ENCODE results near the gene C2. TPM values are rescaled to one million over a fixed set of nuclear protein-coding genes. Genes with fewer than 3 reads are reported as not detected.
"Not testable (repeated sequence)": the region's sequence is repeated elsewhere in the genome, so short reads cannot be mapped to it uniquely, and the experiment has no call there.

C2 gene
- total RNA-seq, 1 experiment from 2014 or later, result 1.7 TPM

DNA sequence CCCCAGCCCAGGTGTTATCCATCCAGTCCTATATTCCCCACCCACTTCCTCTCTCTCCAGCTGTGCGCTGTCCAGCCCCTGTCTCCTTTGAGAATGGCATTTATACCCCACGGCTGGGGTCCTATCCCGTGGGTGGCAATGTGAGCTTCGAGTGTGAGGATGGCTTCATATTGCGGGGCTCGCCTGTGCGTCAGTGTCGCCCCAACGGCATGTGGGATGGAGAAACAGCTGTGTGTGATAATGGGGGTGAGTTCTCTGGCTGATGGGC lies 1.1 kb downstream of the C2 start:
- no peaks in the 10 kb centered on the region for H3K36me3 ChIP-seq (replicated peaks; ENCODE audit: control insufficient read depth, insufficient read depth, low read length)
- no peak overlapping the region for H3K4me3 ChIP-seq (ENCODE audit: insufficient read depth, low read depth, low read length)
- DNase-seq, result no peak
- H3K27me3 ChIP-seq (ENCODE audit: control insufficient read depth, insufficient read depth, low read length), result no peaks in the 10 kb centered on the region

DNA sequence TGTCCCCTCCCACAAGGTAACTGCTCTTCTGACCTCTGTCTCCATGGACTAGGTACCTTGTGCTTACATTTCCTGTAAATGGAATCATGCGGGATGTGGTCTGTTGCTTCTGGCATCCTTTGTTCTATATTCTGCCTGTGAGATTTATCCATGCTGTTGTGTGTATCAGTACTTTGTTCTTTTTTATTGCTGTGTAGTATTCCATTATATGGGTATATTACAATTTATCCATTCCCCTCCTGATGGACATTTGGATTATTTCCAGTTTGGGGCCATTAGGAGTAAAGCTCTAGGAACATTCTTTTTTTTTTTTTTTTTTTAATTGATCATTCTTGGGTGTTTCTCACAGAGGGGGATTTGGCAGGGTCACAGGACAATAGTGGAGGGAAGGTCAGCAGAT lies 3.4 kb downstream of the C2 start:
- DNase-seq, result no peak
- no peak overlapping the region for H3K4me3 ChIP-seq (ENCODE audit: insufficient read depth, low read depth, low read length)
- no peaks in the 10 kb centered on the region for H3K27me3 ChIP-seq (ENCODE audit: control insufficient read depth, insufficient read depth, low read length)
- no peaks in the 10 kb centered on the region for H3K36me3 ChIP-seq (replicated peaks; ENCODE audit: control insufficient read depth, insufficient read depth, low read length)

GRCh38 chr6:31932137-31932536 lies 4.6 kb downstream of the C2 start:
- H3K27me3 ChIP-seq (ENCODE audit: control insufficient read depth, insufficient read depth, low read length); H3K36me3 ChIP-seq (replicated peaks; ENCODE audit: control insufficient read depth, insufficient read depth, low read length); DNase-seq; H3K4me3 ChIP-seq (ENCODE audit: insufficient read depth, low read depth, low read length): not testable (repeated sequence)

DNA sequence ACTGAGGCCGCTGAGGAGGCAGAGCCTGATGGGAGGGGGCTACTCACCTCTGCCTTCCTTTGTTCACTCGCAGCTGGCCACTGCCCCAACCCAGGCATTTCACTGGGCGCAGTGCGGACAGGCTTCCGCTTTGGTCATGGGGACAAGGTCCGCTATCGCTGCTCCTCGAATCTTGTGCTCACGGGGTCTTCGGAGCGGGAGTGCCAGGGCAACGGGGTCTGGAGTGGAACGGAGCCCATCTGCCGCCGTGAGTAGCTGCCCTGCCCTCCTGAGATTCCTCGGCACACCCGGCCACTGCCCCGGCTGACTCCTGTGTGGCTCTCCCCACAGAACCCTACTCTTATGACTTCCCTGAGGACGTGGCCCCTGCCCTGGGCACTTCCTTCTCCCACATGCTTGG lies 6.0 kb downstream of the C2 start:
- DNase-seq, result no peak
- Histone ChIP-seq H3K36me3 (replicated peaks; ENCODE audit: control insufficient read depth, insufficient read depth, low read length) (no peaks in the 10 kb centered on the region), H3K4me3 (ENCODE audit: insufficient read depth, low read depth, low read length) (no peak overlapping the region)

DNA sequence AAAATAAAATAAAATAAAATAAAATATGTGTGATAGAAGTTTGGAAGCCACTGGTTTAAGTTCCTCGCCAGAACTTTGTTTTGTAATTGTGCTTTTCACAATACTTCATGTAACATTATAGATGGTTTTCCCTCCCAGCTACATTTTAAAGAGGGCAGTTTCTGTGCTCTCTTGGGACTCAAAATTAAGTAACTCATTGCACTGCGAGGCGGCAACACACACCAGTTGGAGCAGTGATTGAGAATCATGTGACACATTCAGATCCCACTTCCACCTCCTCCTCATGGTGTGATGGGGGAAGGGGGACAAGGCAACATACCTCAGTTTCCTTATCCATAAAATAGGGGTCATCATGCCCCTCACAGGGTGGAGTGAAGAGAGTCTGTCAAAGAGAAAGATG lies 7.5 kb downstream of the C2 start:
- Histone ChIP-seq H3K27me3 (ENCODE audit: control insufficient read depth, insufficient read depth, low read length) (no peaks in the 10 kb centered on the region), H3K36me3 (replicated peaks; ENCODE audit: control insufficient read depth, insufficient read depth, low read length) (no peaks in the 10 kb centered on the region), H3K4me3 (ENCODE audit: insufficient read depth, low read depth, low read length) (no peak overlapping the region)
- no peak for DNase-seq

More for the DNA sequence above, 6.0 kb downstream of the C2 start:
- no peaks in the 10 kb centered on the region for H3K27me3 ChIP-seq (ENCODE audit: control insufficient read depth, insufficient read depth, low read length)

GRCh38 chr6:31935823-31936222 lies 8.3 kb downstream of the C2 start:
- Histone ChIP-seq H3K36me3 (replicated peaks; ENCODE audit: control insufficient read depth, insufficient read depth, low read length) (no peaks in the 10 kb centered on the region), H3K27me3 (ENCODE audit: control insufficient read depth, insufficient read depth, low read length) (no peaks in the 10 kb centered on the region), H3K4me3 (ENCODE audit: insufficient read depth, low read depth, low read length) (no peak overlapping the region)
- no peak for DNase-seq

- no peaks in the 10 kb centered on the region for H3K36me3 ChIP-seq (replicated peaks; ENCODE audit: control insufficient read depth, insufficient read depth, low read length)
- H3K4me3 ChIP-seq (ENCODE audit: insufficient read depth, low read depth, low read length), result no peak overlapping the region
- DNase-seq, result no peak
- H3K27me3 ChIP-seq (ENCODE audit: control insufficient read depth, insufficient read depth, low read length), result no peaks in the 10 kb centered on the region; the same call in 1 of the 2 replicates
Observed at GRCh38 chr6:31940256-31940664, 12.7 kb downstream of the C2 start.

- no peaks in the 10 kb centered on the region for H3K36me3 ChIP-seq (replicated peaks; ENCODE audit: control insufficient read depth, insufficient read depth, low read length)
- DNase-seq, result no peak
- H3K4me3 ChIP-seq (ENCODE audit: insufficient read depth, low read depth, low read length), result no peak overlapping the region
- peaks cover 2% of the 10 kb centered on the region for H3K27me3 ChIP-seq (ENCODE audit: control insufficient read depth, insufficient read depth, low read length)
Observed at GRCh38 chr6:31943742-31944141, 16.2 kb downstream of the C2 start.

DNA sequence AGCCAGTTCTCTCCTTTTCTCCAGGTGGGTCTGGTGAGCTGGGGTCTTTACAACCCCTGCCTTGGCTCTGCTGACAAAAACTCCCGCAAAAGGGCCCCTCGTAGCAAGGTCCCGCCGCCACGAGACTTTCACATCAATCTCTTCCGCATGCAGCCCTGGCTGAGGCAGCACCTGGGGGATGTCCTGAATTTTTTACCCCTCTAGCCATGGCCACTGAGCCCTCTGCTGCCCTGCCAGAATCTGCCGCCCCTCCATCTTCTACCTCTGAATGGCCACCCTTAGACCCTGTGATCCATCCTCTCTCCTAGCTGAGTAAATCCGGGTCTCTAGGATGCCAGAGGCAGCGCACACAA lies 17.6 kb downstream of the C2 start:
- no peak for DNase-seq
- Histone ChIP-seq H3K4me3 (ENCODE audit: insufficient read depth, low read depth, low read length) (no peak overlapping the region), H3K27me3 (ENCODE audit: control insufficient read depth, insufficient read depth, low read length) (peaks cover 2% of the 10 kb centered on the region), H3K36me3 (replicated peaks; ENCODE audit: control insufficient read depth, insufficient read depth, low read length) (no peaks in the 10 kb centered on the region)

DNA sequence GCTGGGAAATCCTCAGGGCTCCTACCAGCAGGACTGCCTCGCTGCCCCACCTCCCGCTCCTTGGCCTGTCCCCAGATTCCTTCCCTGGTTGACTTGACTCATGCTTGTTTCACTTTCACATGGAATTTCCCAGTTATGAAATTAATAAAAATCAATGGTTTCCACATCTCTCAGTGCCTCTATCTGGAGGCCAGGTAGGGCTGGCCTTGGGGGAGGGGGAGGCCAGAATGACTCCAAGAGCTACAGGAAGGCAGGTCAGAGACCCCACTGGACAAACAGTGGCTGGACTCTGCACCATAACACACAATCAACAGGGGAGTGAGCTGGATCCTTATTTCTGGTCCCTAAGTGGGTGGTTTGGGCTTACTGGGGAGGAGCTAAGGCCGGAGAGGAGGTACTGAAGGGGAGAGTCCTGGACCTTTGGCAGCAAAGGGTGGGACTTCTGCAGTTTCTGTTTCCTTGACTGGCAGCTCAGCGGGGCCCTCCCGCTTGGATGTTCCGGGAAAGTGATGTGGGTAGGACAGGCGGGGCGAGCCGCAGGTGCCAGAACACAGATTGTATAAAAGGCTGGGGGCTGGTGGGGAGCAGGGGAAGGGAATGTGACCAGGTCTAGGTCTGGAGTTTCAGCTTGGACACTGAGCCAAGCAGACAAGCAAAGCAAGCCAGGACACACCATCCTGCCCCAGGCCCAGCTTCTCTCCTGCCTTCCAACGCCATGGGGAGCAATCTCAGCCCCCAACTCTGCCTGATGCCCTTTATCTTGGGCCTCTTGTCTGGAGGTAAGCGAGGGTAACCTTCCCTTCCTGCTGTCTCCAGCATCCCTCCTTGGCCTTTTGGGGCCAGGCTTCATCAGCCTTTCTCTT lies 18.2 kb downstream of the C2 start, which contains the start of gene CFB:
TSS of gene CFB (plus strand) at position 589 of the 863 bp plus-strand sequence. CDS start at position 716, 127 bp downstream.
- Histone ChIP-seq H3K36me3 (replicated peaks; ENCODE audit: control insufficient read depth, insufficient read depth, low read length) (no peaks in the 10 kb centered on the region), H3K4me3 (ENCODE audit: insufficient read depth, low read depth, low read length) (no peak within 1 kb of the TSS), H3K27me3 (ENCODE audit: control insufficient read depth, insufficient read depth, low read length) (peaks cover 2% of the 10 kb centered on the region)
- DNase-seq, result peak; percentile 79

DNA sequence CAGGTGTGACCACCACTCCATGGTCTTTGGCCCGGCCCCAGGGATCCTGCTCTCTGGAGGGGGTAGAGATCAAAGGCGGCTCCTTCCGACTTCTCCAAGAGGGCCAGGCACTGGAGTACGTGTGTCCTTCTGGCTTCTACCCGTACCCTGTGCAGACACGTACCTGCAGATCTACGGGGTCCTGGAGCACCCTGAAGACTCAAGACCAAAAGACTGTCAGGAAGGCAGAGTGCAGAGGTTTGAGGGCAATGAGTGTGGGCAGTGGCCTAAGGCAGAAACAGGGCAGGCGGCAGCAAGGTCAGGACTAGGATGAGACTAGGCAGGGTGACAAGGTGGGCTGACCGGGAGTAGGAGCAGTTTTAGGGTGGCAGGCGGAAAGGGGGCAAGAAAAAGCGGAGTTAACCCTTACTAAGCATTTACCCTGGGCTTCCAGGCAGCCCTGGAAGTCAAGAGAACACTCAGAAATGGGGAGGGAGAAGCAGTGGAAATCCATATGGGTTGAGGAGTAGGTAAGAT lies 18.9 kb downstream of the C2 start:
- Histone ChIP-seq H3K36me3 (replicated peaks; ENCODE audit: control insufficient read depth, insufficient read depth, low read length) (peaks cover 5% of the 10 kb centered on the region), H3K27me3 (ENCODE audit: control insufficient read depth, insufficient read depth, low read length) (peaks cover 2% of the 10 kb centered on the region), H3K4me3 (ENCODE audit: insufficient read depth, low read depth, low read length) (no peak overlapping the region)
- no peak for DNase-seq

DNA sequence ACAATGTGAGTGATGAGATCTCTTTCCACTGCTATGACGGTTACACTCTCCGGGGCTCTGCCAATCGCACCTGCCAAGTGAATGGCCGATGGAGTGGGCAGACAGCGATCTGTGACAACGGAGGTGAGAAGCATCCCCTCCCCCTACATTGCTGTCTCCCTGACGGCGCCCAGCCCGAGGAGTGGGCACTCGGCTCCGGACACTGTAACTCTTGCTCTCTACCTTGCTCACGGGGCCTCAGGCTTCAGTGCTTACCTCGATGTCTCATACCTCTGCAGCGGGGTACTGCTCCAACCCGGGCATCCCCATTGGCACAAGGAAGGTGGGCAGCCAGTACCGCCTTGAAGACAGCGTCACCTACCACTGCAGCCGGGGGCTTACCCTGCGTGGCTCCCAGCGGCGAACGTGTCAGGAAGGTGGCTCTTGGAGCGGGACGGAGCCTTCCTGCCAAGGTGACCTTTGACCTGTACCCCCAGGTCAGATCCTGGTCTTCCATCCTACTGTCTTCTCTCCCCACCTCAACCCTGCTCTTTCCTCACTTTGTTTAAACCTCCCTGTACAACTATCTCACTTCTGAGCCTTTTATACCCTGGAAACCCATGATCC lies 19.7 kb downstream of the C2 start:
- H3K27me3 ChIP-seq (ENCODE audit: control insufficient read depth, insufficient read depth, low read length), result peaks cover 2% of the 10 kb centered on the region
- H3K4me3 ChIP-seq (ENCODE audit: insufficient read depth, low read depth, low read length), result no peak overlapping the region
- no peak for DNase-seq
- H3K36me3 ChIP-seq (replicated peaks; ENCODE audit: control insufficient read depth, insufficient read depth, low read length), result peaks cover 13% of the 10 kb centered on the region

DNA sequence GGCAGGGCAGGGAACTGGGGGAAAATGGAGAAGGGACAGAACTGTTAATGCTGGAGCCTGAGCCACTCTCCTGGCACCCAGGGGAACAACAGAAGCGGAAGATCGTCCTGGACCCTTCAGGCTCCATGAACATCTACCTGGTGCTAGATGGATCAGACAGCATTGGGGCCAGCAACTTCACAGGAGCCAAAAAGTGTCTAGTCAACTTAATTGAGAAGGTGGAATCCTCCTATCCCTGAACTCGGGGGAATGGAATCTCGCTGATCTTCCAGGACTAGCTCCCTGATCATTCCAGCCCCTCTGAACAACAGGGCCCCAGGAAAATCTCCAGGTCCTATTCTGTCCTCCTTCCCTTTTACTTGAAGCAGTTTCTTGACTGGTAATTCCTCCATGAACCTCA lies 20.3 kb downstream of the C2 start:
- peaks cover 13% of the 10 kb centered on the region for H3K36me3 ChIP-seq (replicated peaks; ENCODE audit: control insufficient read depth, insufficient read depth, low read length)
- DNase-seq, result no peak
- H3K4me3 ChIP-seq (ENCODE audit: insufficient read depth, low read depth, low read length), result no peak overlapping the region
- H3K27me3 ChIP-seq (ENCODE audit: control insufficient read depth, insufficient read depth, low read length), result peaks cover 2% of the 10 kb centered on the region

DNA sequence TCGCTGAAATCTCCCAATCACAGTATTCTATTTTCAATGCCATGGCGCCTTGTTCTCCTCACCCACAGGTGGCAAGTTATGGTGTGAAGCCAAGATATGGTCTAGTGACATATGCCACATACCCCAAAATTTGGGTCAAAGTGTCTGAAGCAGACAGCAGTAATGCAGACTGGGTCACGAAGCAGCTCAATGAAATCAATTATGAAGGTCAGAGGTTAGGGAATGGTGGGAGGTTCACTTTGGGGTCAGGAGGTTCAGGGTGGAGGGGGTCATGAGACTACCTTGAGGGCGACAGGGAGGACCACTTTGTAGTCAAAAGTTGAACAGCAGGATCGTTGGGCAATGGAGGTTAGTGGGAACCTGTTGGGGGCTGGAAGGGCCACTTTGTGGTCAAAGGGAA lies 20.8 kb downstream of the C2 start:
- DNase-seq, result no peak
- H3K27me3 ChIP-seq (ENCODE audit: control insufficient read depth, insufficient read depth, low read length), result peaks cover 2% of the 10 kb centered on the region
- H3K36me3 ChIP-seq (replicated peaks; ENCODE audit: control insufficient read depth, insufficient read depth, low read length), result peaks cover 14% of the 10 kb centered on the region
- H3K4me3 ChIP-seq (ENCODE audit: insufficient read depth, low read depth, low read length), result no peak overlapping the region

DNA sequence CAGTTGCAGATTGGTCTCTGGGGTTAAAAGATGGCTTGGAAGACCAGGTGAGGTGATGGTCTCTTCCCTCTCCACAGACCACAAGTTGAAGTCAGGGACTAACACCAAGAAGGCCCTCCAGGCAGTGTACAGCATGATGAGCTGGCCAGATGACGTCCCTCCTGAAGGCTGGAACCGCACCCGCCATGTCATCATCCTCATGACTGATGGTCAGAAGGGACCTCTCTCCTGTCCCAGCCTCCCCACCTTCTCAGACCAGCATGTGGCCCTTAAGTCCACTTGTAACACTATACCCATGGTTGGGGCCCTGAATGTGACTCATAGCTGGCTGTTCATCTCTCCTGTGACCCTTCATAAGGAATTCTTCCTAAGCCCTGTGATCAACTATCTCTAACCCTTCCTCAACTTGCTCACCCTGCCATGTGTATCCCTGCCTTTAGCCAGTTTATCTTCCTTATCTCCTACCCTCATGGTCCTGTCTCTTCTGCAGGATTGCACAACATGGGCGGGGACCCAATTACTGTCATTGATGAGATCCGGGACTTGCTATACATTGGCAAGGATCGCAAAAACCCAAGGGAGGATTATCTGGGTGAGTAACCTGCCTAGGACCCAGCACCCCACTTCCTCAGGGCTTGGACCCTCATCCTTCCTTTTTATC lies 21.4 kb downstream of the C2 start:
- DNase-seq, result no peak
- Histone ChIP-seq H3K27me3 (ENCODE audit: control insufficient read depth, insufficient read depth, low read length) (peaks cover 2% of the 10 kb centered on the region), H3K36me3 (replicated peaks; ENCODE audit: control insufficient read depth, insufficient read depth, low read length) (peaks cover 19% of the 10 kb centered on the region), H3K4me3 (ENCODE audit: insufficient read depth, low read depth, low read length) (no peak overlapping the region)
